ENCODE measurements around the gene CXCL1.

The CXCL1 gene

GRCh38 chr4:73871511-73872310 is 2.5 kb downstream of the CXCL1 start:
- Histone ChIP-seq H3K27ac (ENCODE audit: poor library complexity, severe bottlenecking) (no peak overlapping the region), H3K4me1 (ENCODE audit: insufficient read depth, poor library complexity, severe bottlenecking) (peaks cover 7% of the 10 kb centered on the region), H3K36me3 (ENCODE audit: low read depth) (no peaks in the 10 kb centered on the region), H3K4me3 (ENCODE audit: severe bottlenecking) (no peak overlapping the region), H3K27me3 (ENCODE audit: insufficient read depth, poor library complexity, severe bottlenecking) (no peaks in the 10 kb centered on the region), H3K9me3 (ENCODE audit: severe bottlenecking) (no peaks in the 10 kb centered on the region)
- DNase-seq (ENCODE audit: low spot score) (no peak), ATAC-seq (ENCODE audit: low read depth) (no peak)
- no peak for TF ChIP-seq CTCF (IDR thresholded peaks at IDR 0.05; ENCODE audit: poor library complexity, severe bottlenecking)

DNA sequence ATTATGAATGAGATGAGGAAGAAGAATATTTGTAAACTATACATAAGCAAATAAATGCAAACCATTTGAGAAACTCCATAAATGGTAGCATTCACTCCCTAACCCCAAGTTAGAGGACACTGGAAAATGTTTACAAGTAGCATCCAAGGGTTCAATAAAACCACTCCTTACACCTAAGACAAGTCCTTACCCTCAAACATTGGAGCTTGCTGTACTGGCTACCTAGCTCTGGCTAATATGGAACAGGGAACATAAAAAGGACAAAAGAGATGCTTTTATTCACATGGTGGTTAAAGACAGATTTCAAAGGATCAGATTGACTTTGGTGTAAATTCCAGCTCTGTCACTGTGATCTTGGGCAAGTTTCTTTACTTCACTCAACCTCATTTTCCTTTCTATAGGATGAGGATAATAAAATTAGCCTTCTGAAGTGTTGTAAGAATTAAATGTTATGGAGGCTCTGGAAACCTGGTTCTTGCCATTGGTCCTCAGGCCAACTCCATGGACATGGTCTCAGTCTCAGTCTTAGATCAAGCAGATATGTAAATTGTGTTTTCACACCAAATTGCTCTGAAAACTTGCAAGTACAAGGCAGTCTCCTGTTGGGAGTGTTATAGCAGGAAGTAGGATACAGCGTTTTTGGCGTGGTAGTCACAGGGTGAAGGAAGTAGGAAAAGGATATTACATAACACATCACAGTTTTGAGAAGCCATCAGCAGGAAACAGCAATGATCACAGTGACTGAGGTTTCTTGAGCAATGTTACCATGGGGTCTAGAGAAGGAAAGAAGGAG is 3.3 kb downstream of the CXCL1 start:
- H3K9me3 ChIP-seq (ENCODE audit: severe bottlenecking) = no peaks in the 10 kb centered on the region
- DNase-seq (ENCODE audit: low spot score) = no peak

GRCh38 chr4:73874386-73874785 is 5.2 kb downstream of the CXCL1 start:
- Histone ChIP-seq H3K9me3 (ENCODE audit: severe bottlenecking) (no peaks in the 10 kb centered on the region), H3K4me3 (ENCODE audit: severe bottlenecking) (no peak overlapping the region), H3K27me3 (ENCODE audit: insufficient read depth, poor library complexity, severe bottlenecking) (no peaks in the 10 kb centered on the region), H3K36me3 (ENCODE audit: low read depth) (no peaks in the 10 kb centered on the region), H3K4me1 (ENCODE audit: insufficient read depth, poor library complexity, severe bottlenecking) (no peaks in the 10 kb centered on the region), H3K27ac (ENCODE audit: poor library complexity, severe bottlenecking) (no peak overlapping the region)
- no peak for ATAC-seq (ENCODE audit: low read depth)
- no peak for DNase-seq (ENCODE audit: low spot score)
- no peak for TF ChIP-seq CTCF (IDR thresholded peaks at IDR 0.05; ENCODE audit: poor library complexity, severe bottlenecking)

More for the DNA sequence above, 3.3 kb downstream of the CXCL1 start:
- Histone ChIP-seq H3K4me3 (ENCODE audit: severe bottlenecking) (no peak overlapping the region), H3K4me1 (ENCODE audit: insufficient read depth, poor library complexity, severe bottlenecking) (peaks cover 3% of the 10 kb centered on the region), H3K27ac (ENCODE audit: poor library complexity, severe bottlenecking) (no peak overlapping the region), H3K36me3 (ENCODE audit: low read depth) (no peaks in the 10 kb centered on the region), H3K27me3 (ENCODE audit: insufficient read depth, poor library complexity, severe bottlenecking) (no peaks in the 10 kb centered on the region)
- no peak for TF ChIP-seq CTCF (IDR thresholded peaks at IDR 0.05; ENCODE audit: poor library complexity, severe bottlenecking)
- ATAC-seq (ENCODE audit: low read depth) = no peak

DNA sequence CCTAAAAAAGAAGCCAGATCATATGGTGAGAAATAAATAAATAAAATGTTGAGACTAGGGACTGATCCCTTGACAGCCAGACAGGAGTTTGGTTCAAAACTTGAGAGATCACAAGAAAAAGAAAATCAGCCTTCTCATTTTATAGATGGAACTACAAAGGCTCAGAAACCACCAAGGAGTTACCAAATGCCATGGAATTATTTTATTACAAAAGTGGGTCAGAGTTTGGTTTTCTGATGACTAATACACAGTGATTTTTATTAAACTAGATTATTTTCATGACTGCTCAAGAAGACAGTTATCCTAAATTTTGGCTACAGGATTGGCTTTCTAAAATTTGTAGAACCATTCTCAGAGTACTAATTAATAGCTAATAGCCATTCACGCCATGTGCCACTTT is 6.2 kb downstream of the CXCL1 start:
- Histone ChIP-seq H3K36me3 (ENCODE audit: low read depth) (no peaks in the 10 kb centered on the region), H3K27ac (ENCODE audit: poor library complexity, severe bottlenecking) (no peak overlapping the region), H3K4me3 (ENCODE audit: severe bottlenecking) (no peak overlapping the region), H3K27me3 (ENCODE audit: insufficient read depth, poor library complexity, severe bottlenecking) (no peaks in the 10 kb centered on the region), H3K9me3 (ENCODE audit: severe bottlenecking) (no peaks in the 10 kb centered on the region), H3K4me1 (ENCODE audit: insufficient read depth, poor library complexity, severe bottlenecking) (no peaks in the 10 kb centered on the region)
- no peak for TF ChIP-seq CTCF (IDR thresholded peaks at IDR 0.05; ENCODE audit: poor library complexity, severe bottlenecking)
- no peak for DNase-seq (ENCODE audit: low spot score)
- ATAC-seq (ENCODE audit: low read depth) = no peak
